Kidney (tissue), 14 donors: ENCODE data around the gene CUBN. TPM values are rescaled to one million over a fixed set of nuclear protein-coding genes. Genes with fewer than 3 reads are reported as not detected.

Experiments
- DNase-seq, 5 donors: peaks; one replicate each; pipeline ENCODE4 v3.0.0-alpha.2; 2013 to 2020
- FAIRE-seq: peaks from 2 replicates; lab custom pipeline; 2012; peaks lifted over from hg19 to GRCh38; lab: Jason Lieb, UNC
- H3K27ac ChIP-seq, 2 donors: one replicate each; pipeline ENCODE4 v1.7.0; 2013; ENCODE audit warnings: low read depth in 2 of 2, low read length in 2 of 2, inconsistent platforms in 1 of 2
- H3K27me3 ChIP-seq: one replicate; pipeline ENCODE4 v1.7.1; 2013; ENCODE audit warnings: low read length, inconsistent platforms; ENCODE audit not compliant: control insufficient read depth, insufficient read depth
- H3K36me3 ChIP-seq, 3 donors: one replicate each; pipeline versions ENCODE4 v1.7.0 to v1.7.1; 2013; ENCODE audit warnings: low read length in 3 of 3, control low read depth in 1 of 3, inconsistent platforms in 1 of 3; ENCODE audit not compliant: insufficient read depth in 3 of 3, control insufficient read depth in 2 of 3
- H3K4me1 ChIP-seq, 3 donors: one replicate each; pipeline versions ENCODE4 v1.7.0 to v1.7.1; 2013; ENCODE audit warnings: low read length in 3 of 3, inconsistent platforms in 1 of 3, low read depth in 1 of 3; ENCODE audit not compliant: control insufficient read depth in 2 of 3, insufficient read depth in 2 of 3
- H3K4me3 ChIP-seq, 3 donors: one replicate each; pipeline versions ENCODE4 v1.7.0 to v1.8.1; 2013; ENCODE audit warnings: low read length in 3 of 3, control low read depth in 1 of 3, inconsistent platforms in 1 of 3
- H3K9ac ChIP-seq, 3 donors: one replicate each; pipeline versions ENCODE4 v1.7.0 to v1.7.1; 2013; ENCODE audit warnings: low read length in 3 of 3, control low read depth in 1 of 3, inconsistent platforms in 1 of 3
- H3K9me3 ChIP-seq, 3 donors: one replicate each; pipeline versions ENCODE4 v1.7.0 to v1.7.1; 2013; ENCODE audit warnings: low read length in 3 of 3, control low read depth in 1 of 3, inconsistent platforms in 1 of 3; ENCODE audit not compliant: control insufficient read depth in 2 of 3, insufficient read depth in 1 of 3
- CTCF ChIP-seq: IDR thresholded peaks from 3 replicates; pipeline ENCODE4 v1.5.1; 2012; ENCODE audit warnings: mild to moderate bottlenecking, moderate library complexity, borderline replicate concordance; ENCODE audit not compliant: insufficient read depth; ENCODE audit errors: extremely low read depth
- intact Hi-C: fragments of 100-400 bp; cut with DNase I; formaldehyde crosslinking; loops from one replicate; pipeline ENCODE4 v1.11.1; 2022
- polyA plus RNA-seq: library from polyadenylated mRNA; stranded (reverse); fragments of 350-450 nt; fragmentation: Illumina TruSeq; extraction: RNeasy Lipid Tissue Mini Kit (QIAGEN cat#74804); gene quantifications from one replicate; pipeline ENCODE4 v1.2.3, GENCODE V29; 2014; ENCODE audit warnings: low read depth, low replicate concordance; ENCODE audit not compliant: insufficient read depth
- total RNA-seq: library from RNA; stranded (reverse); fragmentation: NEBNext Ultra II Directional; extraction: Animal tissue kit (Norgen Biotek cat#: 25700); gene quantifications from one replicate; pipeline ENCODE4 v1.2.1, GENCODE V29; 2021
- donor health status: control.
- donor health status: control.
- donor health status: control.
- donor health status: control.
- donor health status: control.
- donor health status: DM: yes; HTN: yes; CAD: no.
- donor health status: Normal renal cell carcinoma (clear cell type).

The CUBN gene
- total and polyA plus RNA-seq, 2 donors from 2014 or later, result 14.8 to 31.6 TPM

GRCh38 chr10:16835228-16835627 lies 294.4 kb downstream of the CUBN start:
- Histone ChIP-seq H3K27me3 (no peaks in the 10 kb centered on the region), H3K9me3 (no peaks in the 10 kb centered on the region), H3K36me3 (peaks cover 0 to 21% (median 0%) of the 10 kb centered on the region in 3 donors), H3K4me1 (peaks cover 0 to 6% (median 5%) of the 10 kb centered on the region in 3 donors), H3K27ac (no peak overlapping the region), H3K4me3 (no peak overlapping the region), H3K9ac (no peak overlapping the region)
- intact Hi-C loops, result loop anchor here (10.0 kb wide), 1 partner anchor 590 kb away; no protein-coding TSS in a partner anchor
- DNase-seq, result no peak
- no peak for TF ChIP-seq CTCF
- no peak for FAIRE-seq

GRCh38 chr10:16832351-16833080 lies 297.1 kb downstream of the CUBN start:
- peaks cover 0 to 6% (median 5%) of the 10 kb centered on the region in 3 donors for H3K4me1 ChIP-seq
- peaks cover 0 to 25% (median 0%) of the 10 kb centered on the region in 3 donors for H3K36me3 ChIP-seq
- no peaks in the 10 kb centered on the region for H3K9me3 ChIP-seq
- intact Hi-C loops, result loop anchor here (10.0 kb wide), 1 partner anchor 592 kb away; no protein-coding TSS in a partner anchor
- H3K27ac ChIP-seq, result peak overlapping the region in 1 of 2 donors; percentile 48
- no peaks in the 10 kb centered on the region for H3K27me3 ChIP-seq
- no peak overlapping the region for H3K4me3 ChIP-seq
- no peak overlapping the region for H3K9ac ChIP-seq
- FAIRE-seq, result no peak
- no peak for TF ChIP-seq CTCF
- DNase-seq, result no peak

- no peaks in the 10 kb centered on the region for H3K27me3 ChIP-seq
- intact Hi-C loops, result no loop called here
- no peak overlapping the region for H3K27ac ChIP-seq
- FAIRE-seq (no peak), DNase-seq (peak in 1 of 5 donors; percentile 48)
- no peak overlapping the region for H3K9ac ChIP-seq
- peaks cover 0 to 6% (median 5%) of the 10 kb centered on the region in 3 donors for H3K4me1 ChIP-seq
- H3K9me3 ChIP-seq, result no peaks in the 10 kb centered on the region
- no peak overlapping the region for H3K4me3 ChIP-seq
- TF ChIP-seq CTCF, result no peak
- H3K36me3 ChIP-seq, result peaks cover 0 to 12% (median 0%) of the 10 kb centered on the region in 3 donors
These were observed 300.9 kb downstream of the CUBN start for GRCh38 chr10:16828701-16829175.
